Measurements from ENCODE around the gene RNF14.

GRCh38 chr5:142024771-142025304 lies 55.9 kb downstream of the RNF14 start:
- TF ChIP-seq CTCF (IDR thresholded peaks at IDR 0.05 in 2 of 3, conservative IDR thresholded peaks at IDR 0.05 in 1 of 3; ENCODE audit: insufficient read depth in 2 of 3, low read depth in 1 of 3, low read length in 3 of 3), result no peak
- TF ChIP-seq CHD4 (IDR thresholded peaks at IDR 0.05; ENCODE audit: insufficient read depth, insufficient replicate concordance, low read depth, low read length, poor library complexity, severe bottlenecking), result no peak
- peak; percentile 93 for TF ChIP-seq GABPA (tag; conservative IDR thresholded peaks at IDR 0.05; ENCODE audit: low read depth)
- TF ChIP-seq EP300 (IDR thresholded peaks at IDR 0.05; ENCODE audit: low read length), result 0 out of 2 replicates have a peak, but pooled peaks have one; percentile 17
- no peak for TF ChIP-seq ILF3 (IDR thresholded peaks at IDR 0.05; ENCODE audit: borderline replicate concordance)
- TF ChIP-seq NFE2L1 (tag; IDR thresholded peaks at IDR 0.05; ENCODE audit: borderline replicate concordance, low read depth), result no peak
- TF ChIP-seq ZNF140 (CRISPR knock-in tag; IDR thresholded peaks at IDR 0.05), result no peak
- TF ChIP-seq TSHZ1 (CRISPR knock-in tag; IDR thresholded peaks at IDR 0.05), result no peak
- TF ChIP-seq ETS1 (conservative IDR thresholded peaks at IDR 0.05; ENCODE audit: control insufficient read depth, low read depth, low read length), result peak; percentile 70
- TF ChIP-seq NKRF (IDR thresholded peaks at IDR 0.05; ENCODE audit: borderline replicate concordance), result no peak

Measured in K562 (cell line).